GM18870 (cell line): ENCODE measurements around the gene HILPDA.

ENCODE experiments used
- ATAC-seq: cut with Tn5 transposase; IDR thresholded peaks from one replicate; pipeline ENCODE4 v1.9.1; 2021; ENCODE audit warnings: moderate library complexity; ENCODE audit not compliant: unreplicated experiment

Gene HILPDA, protein sequence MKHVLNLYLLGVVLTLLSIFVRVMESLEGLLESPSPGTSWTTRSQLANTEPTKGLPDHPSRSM

DNA sequence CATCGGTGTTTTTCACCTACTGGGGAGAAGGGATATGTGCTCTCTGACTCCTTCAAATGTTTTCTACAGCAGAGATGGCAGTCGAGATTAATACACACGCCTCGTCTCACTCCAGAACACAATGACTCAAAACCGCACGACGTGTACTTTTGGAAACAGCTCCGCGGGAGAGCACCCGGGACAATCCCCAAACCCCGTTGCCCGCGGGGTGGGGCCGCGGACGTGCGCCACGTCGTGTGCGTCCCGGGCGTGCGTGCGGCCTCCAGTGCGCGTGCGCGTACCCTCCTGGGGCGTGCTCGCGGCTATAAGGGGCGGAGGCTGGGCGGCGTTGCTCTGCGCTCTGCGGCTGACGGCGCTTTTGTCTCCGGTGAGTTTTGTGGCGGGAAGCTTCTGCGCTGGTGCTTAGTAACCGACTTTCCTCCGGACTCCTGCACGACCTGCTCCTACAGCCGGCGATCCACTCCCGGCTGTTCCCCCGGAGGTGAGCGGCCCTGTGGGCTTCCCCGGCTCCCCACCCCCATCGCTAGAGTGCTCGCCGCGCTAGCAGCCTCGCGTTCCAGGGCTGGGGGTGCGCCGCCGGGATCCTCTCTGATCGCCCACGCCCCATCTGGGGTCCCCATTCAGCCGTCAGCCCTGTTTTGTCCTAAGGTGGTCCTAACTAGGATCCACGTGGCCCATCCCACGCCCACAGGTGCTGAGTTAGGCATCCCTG is at the start of gene HILPDA:
HILPDA (plus strand) TSS at position 336 of the 712 bp plus-strand sequence. CDS start 1,391 bp downstream, outside the sequence.
- peak; percentile 62 for ATAC-seq

- no peak for ATAC-seq
Measured at GRCh38 chr7:128406314-128407232, 49.1 kb upstream of the HILPDA start.

DNA sequence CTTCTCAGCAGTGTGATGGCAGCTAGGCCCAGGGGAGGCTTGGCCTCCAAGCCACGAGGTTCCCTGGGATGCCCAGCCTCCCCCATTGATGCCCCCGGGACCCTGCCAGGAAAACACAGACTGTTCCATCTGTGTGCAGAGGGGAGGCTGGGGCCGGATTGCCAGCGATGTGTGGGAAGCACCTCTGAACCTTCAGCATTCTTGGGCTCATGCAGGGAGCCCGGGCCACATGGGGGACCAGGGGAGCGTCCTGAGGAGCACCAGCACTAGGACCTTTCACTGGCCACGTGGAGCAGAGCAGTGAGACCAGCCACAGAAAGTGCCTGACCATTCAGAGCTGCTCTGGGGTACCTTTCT is 48.5 kb upstream of the HILPDA start:
- no peak for ATAC-seq

- no peak for ATAC-seq
Measured at GRCh38 chr7:128407751-128408708, 47.6 kb upstream of the HILPDA start.

DNA sequence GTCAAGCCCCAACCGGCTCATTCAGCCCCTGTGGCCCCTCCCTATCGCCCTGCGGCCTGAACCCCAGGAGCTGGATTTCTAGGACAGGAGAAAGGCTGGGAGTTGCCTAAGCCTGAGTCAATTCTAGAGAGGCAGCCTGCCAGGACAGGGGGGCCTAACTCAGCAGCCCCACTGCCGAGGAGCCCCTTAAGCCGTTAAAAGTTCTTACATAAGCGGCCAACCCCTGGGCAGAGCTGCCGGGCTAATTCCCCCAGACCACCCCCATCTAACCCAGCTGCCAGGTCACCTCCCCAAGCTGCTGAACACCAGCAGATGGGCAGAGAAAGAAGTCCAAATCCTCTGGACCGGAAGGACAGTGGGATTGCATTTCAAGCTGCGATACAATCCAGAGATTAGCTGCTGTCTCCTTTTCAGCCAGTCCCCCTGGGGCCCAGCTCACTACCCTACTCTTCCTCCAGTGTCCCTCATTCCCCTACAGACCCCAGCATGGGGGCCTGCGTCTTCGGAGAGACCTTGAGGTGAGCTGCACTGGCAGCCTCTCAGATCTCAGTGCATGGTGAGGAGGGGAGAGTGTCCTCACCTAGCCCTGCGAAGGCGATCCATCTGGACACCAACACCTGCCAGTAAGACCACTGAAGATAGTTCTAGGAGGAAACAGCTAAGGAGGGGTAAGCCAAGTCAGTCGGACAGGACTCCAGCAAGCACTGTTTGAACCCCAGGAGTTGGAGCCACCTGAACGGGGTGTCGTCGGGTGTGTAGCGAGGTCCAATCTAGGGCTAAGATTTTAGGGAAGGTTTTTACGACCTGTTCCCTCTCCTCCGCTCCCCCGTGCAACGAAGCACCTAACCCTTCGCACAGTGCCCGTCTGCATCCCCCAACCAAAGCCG is 46.7 kb upstream of the HILPDA start:
- ATAC-seq, result no peak

DNA sequence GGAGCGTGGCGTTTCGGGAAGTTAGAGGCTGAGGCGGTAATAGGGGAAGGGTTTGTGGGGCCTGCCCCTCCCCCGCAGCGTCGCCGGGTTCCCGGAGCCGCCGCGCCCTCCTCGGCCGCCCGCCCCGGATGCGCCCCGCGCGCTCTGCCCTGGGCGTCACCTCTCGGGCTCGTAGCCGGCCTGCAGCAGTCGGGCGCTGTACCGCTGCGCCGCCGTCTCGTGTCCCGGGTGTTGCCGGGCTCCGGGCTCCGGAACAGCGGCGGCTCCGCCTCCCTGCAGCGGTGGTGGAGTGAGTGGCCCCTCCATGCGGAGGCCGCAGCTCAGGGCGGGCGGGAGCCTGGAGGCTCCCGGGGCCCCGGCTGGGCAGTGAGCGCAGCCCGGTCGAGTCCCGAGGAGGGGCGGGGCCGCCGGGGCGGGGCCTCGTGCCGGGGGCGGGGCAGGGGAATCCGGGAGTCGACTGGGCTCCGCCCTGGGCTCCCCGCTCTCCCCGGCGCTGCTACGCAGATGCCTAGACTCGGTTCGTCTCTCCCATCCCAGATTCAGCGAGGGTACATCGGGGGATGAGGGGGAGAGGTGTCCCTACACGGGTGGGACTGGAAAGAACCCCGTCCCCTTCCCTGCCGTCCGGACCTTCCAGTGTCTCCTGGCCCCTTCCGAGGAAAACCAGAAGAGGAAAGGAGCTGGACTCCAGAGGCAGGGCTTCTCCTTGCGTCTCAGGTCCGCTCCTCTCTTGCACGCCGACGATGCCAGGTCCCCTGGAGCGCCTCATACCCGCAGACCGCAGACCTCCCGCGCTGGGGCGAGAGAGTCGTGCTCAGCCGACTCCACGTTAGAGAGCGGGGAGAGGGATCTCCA is 45.9 kb upstream of the HILPDA start, which contains the start of gene IMPDH1:
IMPDH1 (minus strand) TSS at position 387 of the 855 bp plus-strand sequence; CDS start at position 306, 81 bp downstream.
- peak; percentile 49 for ATAC-seq

- ATAC-seq, result no peak
Measured at GRCh38 chr7:128410451-128410753, 45.3 kb upstream of the HILPDA start.

- ATAC-seq, result no peak
Measured at GRCh38 chr7:128415217-128415785, 40.4 kb upstream of the HILPDA start.

- ATAC-seq, result no peak
Measured at GRCh38 chr7:128417071-128417470, 38.6 kb upstream of the HILPDA start.

- ATAC-seq, result no peak
Measured at GRCh38 chr7:128419257-128419656, 36.4 kb upstream of the HILPDA start.

- ATAC-seq, result no peak
Measured at GRCh38 chr7:128420773-128421172, 34.9 kb upstream of the HILPDA start.

GRCh38 chr7:128421384-128421783 is 34.3 kb upstream of the HILPDA start:
- ATAC-seq, result no peak

DNA sequence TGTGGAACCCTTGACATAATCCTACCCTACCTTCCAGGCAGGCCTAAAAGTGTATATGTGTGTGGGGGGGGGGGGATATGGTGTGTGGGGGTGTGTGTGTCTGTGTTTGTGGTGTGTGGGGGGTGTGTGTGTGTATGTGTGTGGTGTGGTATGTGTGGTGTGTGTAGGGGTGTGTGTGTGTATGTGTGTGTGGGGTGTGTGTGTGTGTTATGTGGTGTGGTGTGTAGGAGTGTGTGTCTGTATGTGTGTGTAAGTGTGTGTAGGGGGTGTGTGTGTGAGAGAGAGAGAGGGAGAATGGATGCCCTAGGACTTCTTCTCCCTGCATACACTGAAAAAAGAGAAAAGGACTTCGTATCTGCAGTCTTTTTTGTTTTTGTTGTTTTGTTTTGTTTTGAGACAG is 33.6 kb upstream of the HILPDA start:
- no peak for ATAC-seq

- ATAC-seq, result no peak
Measured at GRCh38 chr7:128422842-128423241, 32.8 kb upstream of the HILPDA start.

DNA sequence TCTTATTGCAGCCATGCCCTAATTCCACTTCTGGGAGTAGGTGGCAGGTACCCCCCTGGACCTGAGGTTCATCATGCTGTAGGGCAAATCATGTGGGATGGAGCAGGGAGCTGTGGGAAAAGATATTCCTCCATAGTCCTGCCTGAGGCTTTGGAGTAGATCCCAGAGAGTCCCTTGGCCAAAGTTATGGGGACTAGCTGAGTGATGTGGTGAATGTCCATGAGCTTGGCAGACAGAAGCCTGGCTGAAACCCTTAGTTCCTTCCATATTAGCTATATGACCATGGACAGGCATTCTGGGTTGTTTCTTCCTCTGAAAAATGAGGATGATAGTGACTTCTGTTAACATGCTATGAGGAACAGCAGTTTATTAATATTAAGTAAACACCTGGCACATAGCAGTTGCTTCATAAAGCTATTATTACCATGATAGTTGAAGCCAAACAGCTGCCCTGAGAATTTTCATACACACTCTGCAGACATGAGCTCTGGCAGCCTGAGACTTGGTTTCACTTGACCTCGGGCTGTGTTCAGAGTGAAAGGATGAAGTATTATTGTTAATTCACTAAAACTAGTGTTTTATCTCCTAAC is 30.9 kb upstream of the HILPDA start:
- ATAC-seq, result no peak

- ATAC-seq, result no peak
Measured at GRCh38 chr7:128425850-128426249, 29.8 kb upstream of the HILPDA start.

- no peak for ATAC-seq
Measured at GRCh38 chr7:128427289-128427891, 28.3 kb upstream of the HILPDA start.

- ATAC-seq, result no peak
Measured at GRCh38 chr7:128430207-128430606, 25.5 kb upstream of the HILPDA start.
